Eye (tissue), 1 donor: ENCODE results near the gene CYB5D1.
"Not testable (repeated sequence)": the region's sequence is repeated elsewhere in the genome, so short reads cannot be mapped to it uniquely, and the experiment has no call there.

Source experiments
- DNase-seq: peaks from one replicate; pipeline ENCODE4 v3.0.0-alpha.2; 2015

CYB5D1 gene, protein sequence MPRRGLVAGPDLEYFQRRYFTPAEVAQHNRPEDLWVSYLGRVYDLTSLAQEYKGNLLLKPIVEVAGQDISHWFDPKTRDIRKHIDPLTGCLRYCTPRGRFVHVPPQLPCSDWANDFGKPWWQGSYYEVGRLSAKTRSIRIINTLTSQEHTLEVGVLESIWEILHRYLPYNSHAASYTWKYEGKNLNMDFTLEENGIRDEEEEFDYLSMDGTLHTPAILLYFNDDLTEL

DNA sequence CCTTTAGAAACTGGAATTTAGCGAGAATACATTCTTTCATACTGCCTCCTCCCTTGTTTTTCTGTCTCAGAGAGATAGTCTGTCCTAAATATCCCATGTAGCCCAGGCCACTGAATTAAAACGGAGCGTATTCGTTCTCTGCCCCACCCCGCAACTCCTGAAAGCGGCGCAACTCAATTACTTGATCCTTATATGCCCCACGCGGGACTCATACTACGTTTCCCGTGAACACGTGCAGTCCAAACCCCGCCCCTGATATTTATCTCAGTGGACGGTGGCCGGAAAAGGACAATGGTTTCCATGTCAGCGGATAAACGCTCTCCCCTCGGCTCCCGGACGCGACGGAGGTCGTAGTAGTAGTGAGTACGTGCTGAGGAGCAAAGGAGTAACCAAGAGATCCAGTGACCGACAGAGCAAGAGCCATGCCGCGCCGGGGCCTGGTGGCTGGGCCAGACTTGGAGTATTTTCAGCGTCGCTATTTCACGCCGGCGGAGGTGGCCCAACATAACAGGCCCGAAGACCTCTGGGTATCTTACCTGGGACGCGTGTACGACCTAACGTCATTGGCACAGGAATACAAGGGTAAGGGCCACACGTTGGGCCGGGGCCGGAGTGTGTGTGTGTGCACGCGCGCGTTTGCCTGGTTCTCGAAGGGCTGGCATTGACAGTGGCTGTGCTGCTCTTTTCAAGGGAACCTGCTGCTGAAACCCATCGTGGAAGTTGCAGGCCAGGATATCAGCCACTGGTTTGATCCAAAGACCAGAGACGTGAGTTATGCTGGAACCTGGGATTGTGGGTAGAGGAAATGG, at the start of gene CYB5D1:
TSS of gene CYB5D1 (plus strand) at position 291 of the 809 bp plus-strand sequence. CDS start at position 423, 132 bp downstream.
- peak; percentile 98 for DNase-seq

DNA sequence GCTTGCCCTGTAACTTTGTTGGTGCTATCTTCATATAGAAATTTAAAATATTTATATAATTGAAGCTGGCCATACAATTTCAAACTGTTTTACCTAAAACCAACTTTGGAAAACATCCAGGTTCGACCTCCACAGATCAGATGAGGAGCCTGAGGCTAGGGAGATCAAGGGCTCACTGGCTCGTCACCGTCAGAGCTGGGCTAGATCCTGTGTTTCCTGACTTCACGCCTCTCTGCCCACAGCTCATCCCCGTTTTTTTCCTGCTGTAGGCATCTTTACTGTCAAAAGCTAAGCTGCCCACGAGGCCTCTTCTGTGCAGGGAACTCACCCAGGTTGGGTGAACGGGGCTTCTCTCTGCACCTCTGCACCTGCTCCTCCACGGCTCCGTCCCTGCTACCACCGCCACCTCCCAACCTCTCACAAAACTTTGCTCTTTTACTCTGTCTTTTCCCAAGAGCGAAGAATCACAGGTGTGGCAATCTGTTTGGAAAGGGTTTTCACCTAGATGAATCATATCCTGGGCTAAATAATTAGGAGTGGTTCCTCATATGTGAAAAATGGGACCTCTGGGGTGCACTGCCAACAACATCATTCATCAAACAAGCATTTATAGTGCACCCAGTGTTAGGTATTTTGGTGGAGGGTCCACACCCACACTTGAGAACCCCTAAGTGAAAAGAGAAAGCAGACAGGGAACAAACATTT, 48.6 kb upstream of the CYB5D1 start:
- no peak for DNase-seq

DNA sequence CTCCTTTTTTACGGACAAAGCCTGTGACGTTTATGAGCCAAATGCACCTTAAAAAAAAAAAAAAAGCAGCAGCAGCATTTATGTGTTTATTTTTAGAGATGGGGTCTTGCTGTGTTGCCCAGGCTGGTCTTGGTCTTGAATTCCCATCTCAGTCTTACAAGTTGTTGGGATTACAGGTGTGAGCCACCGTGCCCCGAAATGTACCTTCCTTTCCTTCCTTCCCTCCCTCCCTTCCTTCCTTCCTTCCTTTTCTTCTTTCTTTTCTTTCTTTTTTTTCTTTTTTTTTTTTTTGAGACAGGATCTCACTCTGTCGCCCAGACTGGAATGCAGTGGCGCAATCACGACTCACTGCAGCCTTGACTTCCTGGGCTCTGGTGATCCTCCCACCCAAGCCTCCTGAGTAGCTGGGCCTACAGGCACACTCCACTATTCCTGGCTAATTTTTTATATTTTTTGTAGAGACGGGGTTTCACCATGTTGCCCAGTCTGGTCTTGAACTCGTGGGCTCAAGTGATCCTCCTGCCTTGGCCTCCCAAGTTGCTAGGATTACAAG, 47.9 kb upstream of the CYB5D1 start:
- not testable (repeated sequence) for DNase-seq

DNA sequence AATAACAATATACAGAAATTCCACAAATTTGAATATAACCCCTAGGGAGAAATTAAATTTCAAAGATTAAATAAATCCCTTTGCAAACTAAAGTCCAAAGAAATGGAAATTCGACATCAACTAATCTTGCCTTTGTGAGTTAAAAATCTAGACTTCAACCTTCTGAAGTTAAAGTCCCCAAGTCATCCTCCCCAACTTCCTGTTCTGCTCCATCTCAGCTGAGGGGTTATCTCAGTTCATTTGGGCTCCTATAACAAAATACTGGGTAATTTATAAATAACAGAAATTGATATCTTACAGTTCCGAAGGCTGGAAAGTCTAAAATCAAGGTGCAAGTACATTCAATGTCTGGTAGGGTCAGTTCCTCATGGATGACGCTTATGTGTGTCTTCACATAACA, 46.6 kb upstream of the CYB5D1 start:
- no peak for DNase-seq

DNA sequence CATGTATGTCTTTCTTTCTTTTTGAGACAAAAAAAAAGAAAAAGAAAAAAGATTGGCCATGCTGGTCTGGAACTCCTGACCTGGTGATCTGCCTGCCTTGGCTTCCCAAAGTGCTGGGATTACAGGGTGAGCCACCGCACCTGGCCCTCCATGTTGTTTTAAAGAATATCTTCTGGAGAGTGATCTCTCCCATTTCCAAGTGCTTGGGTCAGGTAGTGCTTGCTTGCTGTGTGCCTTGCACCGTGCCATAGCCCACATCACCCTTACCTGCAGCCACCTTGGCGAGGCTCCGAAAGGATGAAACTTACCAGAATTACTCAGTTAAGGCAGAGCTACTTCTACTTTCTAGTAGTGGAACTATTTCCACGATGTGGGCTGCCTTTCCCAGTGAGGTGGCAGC, 42.8 kb upstream of the CYB5D1 start:
- no peak for DNase-seq

DNA sequence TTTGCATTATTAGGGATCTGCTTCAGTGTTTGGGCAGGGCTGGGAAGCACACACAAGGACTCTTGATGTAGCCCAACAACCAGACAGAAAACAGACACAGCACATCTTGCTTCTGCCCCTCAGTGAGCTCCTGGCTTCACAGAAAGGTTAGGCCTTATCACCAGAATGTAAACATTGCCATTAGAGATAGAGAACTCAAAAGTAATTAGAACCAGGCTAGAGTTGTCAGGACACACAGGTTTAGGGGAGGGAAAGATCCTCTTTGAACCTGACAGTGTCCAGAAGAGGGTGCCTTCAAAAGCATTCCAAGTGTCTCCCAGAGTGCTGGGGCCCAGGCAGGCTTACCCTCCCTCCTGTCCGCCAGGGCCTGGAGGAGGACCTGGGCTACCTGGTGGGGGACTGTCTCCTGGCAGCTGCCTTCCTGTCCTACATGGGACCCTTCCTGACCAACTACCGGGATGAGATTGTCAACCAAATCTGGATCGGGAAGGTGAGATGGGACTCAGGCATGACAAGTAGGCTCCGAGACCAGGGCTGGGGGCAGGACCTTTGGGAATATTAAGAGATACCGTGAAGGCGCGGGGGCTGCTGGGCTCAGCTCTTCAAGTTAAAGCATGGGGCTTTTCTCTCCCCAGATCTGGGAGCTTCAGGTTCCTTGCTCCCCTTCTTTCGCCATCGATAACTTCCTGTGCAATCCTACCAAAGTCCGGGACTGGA, 40.7 kb upstream of the CYB5D1 start:
- DNase-seq: no peak

DNA sequence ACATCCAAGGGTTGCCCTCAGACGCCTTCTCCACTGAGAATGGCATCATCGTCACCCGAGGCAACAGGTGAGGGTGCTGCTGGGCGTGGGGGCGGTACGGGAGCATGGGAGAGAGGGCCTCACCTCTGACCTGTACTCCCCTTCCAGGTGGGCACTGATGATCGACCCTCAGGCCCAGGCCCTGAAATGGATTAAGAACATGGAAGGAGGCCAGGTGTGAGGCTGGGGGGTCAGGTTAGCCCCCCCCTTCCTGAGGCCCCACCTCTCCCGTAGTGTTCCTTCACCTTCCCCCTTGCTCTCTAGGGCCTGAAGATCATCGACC, 40.2 kb upstream of the CYB5D1 start:
- DNase-seq: no peak

DNA sequence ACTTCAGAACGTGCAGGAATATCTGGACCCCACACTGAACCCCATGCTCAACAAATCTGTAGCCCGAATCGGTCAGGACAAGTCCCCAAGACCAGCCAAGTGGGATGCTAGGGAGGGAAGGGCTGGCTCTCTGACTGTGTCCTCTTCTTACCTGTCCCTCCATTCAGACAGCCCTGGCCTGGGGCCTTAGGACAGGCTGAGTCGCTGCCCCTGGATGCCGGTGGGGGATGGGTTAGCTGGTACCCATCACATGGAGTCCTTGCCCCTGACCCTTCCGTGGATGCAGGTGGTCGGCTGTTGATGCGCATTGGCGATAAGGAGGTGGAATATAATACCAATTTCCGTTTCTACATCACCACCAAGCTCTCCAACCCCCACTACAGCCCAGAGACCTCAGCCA, 39.8 kb upstream of the CYB5D1 start:
- DNase-seq: no peak

DNA sequence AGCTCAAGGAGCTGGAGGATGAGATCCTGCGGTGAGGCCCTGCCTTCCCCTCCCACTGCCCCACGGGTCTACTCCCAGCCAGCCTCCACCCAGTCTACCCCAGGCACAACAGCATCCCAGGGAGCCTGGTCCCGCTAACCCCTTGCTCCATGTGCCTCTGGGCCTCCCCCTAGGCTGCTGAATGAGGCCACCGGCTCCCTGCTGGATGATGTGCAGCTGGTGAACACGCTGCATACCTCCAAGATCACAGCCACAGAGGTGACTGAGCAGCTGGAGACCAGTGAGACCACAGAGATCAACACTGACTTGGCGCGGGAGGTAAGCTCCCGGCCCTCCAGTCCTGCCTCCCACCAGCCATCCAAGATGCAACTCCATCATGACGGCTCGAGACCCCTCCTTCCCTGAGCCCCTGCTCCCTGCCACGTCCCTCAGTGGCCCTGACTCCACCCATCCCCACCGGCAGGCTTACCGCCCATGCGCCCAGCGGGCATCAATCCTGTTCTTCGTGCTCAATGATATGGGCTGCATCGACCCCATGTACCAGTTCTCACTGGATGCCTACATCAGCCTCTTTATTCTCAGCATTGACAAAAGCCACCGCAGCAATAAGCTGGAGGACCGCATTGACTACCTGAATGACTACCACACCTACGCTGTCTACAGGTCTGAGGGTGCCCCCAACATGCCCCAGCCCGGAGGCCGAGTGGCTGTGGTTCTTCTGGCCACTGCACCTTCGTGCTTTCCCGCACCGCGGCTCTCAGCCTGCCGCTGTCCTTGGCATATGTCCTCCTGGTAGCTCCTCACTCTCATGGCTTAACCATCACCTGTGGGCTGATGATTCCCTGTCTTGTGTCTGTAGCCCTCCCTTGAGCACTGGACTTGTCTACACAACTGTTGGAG, 38.8 kb upstream of the CYB5D1 start:
- DNase-seq: no peak

DNA sequence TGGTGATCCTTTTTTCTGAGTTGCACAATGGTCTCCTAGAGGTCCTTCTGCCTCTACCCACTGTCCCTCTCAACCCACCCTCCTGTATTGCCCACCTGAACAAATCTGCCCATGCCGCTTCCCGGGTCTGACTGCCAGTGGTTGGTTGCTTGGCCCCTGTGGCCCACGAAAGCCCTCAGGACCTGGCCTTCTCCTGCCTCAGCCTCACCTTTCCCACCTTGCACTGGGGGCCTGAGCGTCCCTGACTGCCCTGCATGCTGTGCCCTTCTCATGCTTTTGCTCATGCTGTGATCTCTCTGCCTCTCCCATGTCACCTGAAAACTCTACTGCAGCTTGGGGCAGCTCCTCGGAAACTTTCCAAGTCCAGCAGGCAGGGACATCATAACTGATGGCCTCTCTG, 37.6 kb upstream of the CYB5D1 start:
- DNase-seq: no peak

DNA sequence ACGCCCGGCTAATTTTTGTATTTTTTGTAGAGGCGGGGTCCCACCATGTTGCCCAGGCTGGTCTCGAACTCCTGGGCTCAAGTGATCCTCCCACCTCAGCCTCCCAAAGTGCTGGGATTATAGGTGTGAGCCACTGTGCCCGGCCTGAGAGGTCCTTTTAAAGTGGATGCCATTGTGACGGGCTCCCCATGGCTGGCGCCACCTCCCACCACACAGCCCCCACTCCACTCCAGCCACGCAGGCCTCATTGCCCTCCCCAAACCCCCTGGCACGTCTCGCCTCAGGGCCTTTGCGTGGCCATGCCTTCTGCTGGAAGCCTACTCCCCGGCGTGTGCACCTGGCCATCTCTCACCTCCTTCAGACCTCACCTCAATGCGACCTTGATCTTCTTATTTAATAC, 35.7 kb upstream of the CYB5D1 start:
- DNase-seq: no peak

DNA sequence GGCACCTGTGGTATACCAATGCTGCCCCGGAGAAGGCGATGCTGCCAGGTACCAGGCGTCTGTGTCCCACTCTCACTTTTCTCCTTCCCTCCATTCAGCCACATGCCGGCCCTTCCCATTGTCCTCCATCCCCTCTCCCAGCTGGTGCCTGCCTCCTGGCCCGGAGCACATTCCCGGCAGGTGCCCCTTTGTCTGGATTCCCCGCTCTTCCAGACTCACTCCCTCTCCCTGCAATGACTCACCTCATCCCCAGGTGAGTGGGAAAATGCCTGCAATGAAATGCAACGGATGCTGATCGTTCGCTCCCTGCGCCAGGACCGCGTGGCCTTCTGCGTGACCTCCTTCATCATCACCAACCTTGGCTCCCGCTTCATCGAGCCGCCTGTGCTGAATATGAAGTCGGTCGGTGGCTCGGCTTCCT, 34.2 kb upstream of the CYB5D1 start:
- DNase-seq: no peak

DNA sequence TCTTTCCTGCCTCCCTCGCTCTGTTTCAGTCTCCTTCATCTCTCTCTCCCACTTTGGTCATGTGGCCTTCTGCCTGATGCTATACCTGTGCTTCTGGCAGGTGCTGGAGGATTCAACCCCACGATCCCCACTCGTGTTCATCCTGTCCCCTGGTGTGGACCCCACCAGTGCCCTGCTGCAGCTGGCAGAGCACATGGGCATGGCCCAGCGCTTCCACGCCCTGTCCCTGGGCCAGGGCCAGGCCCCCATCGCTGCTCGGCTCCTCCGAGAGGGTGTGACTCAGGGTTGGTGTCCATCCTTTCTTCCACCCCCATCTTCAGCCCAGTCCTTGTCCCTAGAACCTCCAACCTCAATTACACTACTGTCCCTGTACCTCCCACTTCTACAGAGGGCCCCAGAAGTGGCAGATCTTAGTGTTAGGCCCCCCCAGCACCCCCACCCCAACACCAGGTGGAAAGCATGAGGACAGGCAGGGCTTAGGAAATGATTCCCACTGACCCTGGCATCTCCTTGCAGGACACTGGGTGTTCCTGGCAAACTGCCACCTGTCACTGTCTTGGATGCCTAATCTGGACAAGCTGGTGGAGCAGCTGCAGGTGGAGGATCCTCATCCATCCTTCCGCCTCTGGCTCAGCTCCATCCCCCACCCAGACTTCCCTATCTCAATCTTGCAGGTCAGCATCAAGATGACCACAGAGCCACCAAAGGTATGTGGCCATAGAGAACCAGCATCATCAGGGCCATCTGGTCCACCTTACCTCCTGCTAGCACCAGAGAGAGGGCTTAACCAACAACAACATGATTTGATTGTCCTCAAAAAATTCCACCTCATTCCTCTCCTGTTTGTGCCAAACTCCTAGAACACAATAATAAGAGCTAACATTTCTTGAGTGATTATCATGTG, 33.5 kb upstream of the CYB5D1 start:
- no peak for DNase-seq

DNA sequence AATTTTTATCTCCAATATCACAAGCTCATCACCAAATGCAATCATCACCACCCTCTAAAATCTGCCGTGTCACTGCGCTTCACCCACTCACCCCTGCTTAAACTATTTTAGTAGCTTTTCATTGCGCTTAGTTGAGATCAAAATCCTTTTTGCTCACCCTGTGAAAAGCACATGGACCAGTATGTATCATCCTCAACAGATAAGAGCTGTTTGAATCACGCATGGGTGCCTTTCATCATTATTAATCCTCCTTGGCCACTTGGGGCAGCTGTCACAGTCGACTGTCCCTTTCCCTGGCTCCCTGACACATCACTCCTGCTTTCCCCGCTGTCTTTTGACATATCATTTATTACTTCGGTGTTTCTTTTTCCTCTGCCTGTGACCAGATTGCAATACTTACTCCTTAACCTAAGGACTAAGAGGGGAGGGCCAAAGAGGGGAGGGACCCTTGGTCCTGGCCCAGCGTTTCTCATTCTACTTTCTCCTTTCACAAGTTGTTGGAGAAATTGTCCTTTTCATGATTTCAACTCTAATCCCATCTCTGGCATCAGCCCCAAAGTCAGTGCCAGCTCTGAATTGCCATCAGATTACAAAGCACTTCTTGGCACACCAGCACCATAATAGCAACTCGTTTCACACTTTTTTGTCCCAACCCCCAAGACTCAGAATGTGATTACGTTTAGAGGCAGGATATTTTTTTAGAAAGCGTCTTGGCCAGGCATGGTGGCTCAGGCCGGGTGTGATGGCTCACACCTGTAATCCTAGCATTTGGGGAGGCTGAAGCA, 32.4 kb upstream of the CYB5D1 start:
- DNase-seq: peak; percentile 78

DNA sequence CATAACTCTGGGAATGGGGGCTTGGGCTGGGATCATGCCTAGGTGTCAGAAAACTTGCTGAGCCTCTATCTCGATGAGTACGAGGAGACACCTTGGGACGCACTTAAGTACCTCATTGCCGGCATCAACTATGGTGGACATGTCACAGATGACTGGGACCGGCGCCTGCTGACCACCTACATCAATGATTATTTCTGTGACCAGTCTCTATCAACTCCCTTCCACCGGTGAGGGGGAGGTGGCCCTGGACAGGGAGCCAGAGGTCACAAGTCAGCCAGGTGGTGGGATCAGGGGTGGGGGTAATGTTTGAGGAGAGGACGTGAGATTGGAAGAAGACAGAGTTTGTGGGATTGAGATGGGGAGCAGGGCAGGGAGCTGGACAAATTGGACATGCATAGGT, 27.2 kb upstream of the CYB5D1 start:
- DNase-seq: no peak

DNA sequence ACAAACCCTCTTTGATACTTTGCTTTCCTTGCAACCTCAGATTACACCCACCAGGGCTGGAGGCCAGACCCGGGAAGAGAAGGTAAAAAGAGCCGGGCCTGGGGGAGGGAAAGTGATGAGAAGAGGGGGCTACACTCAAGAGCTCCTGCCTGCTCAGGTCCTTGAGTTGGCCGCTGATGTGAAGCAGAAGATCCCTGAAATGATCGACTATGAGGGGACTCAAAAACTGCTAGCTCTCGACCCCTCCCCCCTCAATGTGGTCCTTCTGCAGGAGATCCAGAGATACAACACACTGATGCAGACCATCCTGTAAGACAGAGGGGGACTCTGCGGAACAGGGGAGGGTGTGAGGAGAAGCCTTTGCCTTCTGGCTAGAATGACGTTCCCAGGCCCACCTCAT, 26.6 kb upstream of the CYB5D1 start:
- DNase-seq: no peak

DNA sequence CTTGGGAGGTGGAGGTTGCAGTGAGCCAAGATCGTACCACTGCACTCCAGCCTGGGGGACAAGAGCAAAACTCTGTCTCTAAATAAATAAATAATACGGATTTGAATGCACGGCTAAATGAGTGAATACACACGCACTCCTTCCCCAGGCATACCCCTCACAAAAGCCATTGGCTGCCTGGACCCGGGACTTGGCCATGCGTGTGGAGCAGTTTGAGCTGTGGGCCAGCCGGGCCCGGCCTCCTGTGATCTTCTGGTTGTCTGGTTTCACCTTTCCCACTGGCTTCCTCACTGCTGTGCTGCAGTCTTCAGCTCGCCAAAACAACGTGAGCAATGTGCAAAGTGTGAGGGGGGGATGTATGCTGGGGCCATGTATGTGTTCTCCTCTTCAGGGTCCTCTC, 25.4 kb upstream of the CYB5D1 start:
- DNase-seq: no peak

DNA sequence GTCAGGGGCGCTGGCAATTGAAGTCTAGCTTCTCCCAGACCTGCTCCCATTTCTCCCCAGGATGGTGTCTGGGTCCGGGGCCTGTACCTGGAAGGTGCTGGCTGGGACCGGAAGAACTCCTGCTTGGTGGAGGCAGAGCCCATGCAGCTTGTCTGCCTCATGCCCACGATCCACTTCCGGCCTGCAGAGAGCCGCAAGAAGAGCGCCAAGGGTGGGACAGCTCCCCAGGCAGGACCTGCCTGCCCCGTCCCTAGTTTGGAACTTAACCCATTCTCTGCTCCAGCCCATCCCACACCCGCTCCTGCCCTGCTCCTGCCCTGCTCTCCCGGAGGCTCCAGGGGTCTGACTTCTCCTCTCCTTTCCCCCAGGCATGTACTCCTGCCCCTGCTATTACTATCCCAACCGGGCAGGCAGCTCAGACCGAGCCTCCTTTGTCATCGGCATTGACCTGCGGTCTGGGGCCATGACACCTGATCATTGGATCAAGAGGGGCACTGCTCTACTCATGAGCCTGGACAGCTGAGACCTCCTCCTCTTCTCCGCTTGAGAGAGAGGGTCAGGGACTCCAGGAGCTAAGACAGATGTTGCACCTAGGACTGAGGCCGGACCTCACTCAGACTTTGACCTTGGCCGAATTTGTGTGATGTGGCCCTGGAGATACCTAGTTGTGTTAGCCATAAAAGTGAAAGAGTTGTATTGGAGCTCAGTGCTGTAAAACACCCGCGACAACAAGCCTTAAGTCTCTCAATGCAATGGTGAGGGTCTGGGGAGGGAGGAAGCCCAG, 24.6 kb upstream of the CYB5D1 start:
- DNase-seq: no peak
